GM21723 (cell line): Measurements from ENCODE around the gene LRRC8C.
"Not testable (repeated sequence)": the region's sequence is repeated elsewhere in the genome, so short reads cannot be mapped to it uniquely, and the experiment has no call there.

Experiments used
- ATAC-seq: cut with Tn5 transposase; IDR thresholded peaks from one replicate; pipeline ENCODE4 v1.9.1; 2021; ENCODE audit warnings: mild to moderate bottlenecking, moderate library complexity; ENCODE audit not compliant: unreplicated experiment

LRRC8C gene

DNA sequence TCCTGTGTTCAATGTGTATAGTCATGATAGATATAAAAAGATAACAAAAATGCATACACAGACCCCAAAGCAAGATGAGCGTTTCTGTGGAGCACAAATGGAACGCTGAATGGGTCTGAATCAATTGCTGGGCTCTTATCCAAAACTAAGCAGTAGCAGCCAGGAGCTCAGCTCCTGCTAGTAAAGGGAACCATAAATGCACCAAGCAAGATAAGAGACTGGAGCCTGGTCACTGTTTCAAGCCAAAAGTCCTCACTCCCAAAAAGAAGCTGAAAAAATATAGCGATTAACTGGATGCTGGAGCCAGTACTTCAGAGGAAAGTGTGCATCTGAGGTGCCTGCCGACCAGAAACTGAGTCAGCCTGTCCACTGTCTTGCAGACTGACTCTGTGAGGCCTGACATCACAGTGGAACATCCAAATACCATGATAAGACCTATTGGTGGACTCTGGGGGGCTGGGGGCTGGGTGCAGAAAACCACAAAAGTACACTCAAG is 68.9 kb downstream of the LRRC8C start:
- ATAC-seq = no peak

DNA sequence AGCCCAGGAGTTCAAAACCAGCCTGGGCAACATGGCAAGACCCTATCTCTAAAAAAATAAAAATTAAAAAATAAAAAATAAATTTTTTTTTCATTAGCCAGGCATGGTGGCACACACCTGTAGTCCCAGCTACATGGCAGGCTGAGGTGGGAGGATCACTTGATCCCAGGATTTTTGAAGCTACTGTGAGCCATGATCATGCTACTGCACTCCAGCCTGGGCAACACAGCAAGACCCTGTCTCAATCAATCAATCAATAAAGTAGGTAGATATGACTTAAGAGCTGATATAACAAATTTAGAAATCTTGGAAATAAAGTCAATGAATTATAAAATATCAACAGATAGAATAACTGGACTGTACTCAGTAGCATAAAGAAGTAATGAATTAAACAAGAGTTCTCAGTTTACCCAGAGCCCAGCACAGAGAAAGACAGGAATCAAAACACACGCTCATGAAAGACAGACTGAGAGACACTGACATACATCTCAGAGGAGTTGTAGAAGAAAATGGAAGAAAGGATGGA is 69.7 kb downstream of the LRRC8C start:
- ATAC-seq = no peak

DNA sequence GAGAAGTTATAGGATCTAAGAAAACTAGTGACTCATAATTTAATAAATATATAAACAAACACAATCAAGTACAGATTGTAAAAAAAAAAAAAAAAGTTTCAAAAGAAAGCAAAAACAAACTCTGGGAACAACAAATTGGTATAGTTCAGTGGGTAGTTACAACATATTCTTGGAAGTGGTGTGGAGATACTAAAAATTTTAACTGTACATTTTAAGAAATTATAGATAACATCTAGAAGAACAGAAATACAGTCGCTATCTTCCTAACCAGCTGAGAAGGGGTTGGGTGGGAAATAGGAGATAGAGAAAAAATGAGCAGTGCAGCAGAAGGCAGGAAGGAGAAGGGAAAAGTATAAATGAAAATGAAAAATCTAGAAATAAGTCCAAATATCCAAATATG is 70.5 kb downstream of the LRRC8C start:
- ATAC-seq = no peak

DNA sequence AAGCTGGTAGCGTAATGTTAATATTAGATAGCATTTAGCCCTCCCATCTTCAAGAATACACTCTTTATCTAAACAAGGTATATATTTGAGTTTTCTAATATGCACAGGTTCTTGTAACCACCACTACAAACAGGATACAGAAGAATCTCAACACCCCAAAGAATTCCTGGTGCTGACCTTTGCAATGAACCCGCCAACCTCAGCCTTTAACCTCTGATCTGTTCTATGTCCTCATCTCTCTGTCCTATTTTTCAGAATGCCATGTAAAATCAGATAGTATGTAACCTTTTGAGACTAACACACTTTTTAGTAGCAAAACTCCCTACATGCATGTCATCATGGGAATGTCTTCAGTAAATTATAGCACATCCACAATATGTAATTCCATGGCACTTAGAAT is 71.1 kb downstream of the LRRC8C start:
- no peak for ATAC-seq

DNA sequence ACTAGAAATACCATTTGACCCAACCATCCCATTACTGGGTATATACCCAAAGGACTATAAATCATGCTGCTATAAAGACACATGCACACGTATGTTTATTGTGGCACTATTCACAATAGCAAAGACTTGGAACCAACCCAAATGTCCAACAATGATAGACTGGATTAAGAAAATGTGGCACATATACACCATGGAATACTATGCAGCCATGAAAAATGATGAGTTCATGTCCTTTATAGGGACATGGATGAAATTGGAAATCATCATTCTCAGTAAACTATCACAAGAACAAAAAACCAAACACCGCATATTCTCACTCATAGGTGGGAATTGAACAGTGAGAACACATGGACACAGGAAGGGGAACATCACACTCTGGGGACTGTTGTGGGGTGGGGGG is 72.0 kb downstream of the LRRC8C start:
- ATAC-seq = not testable (repeated sequence)

DNA sequence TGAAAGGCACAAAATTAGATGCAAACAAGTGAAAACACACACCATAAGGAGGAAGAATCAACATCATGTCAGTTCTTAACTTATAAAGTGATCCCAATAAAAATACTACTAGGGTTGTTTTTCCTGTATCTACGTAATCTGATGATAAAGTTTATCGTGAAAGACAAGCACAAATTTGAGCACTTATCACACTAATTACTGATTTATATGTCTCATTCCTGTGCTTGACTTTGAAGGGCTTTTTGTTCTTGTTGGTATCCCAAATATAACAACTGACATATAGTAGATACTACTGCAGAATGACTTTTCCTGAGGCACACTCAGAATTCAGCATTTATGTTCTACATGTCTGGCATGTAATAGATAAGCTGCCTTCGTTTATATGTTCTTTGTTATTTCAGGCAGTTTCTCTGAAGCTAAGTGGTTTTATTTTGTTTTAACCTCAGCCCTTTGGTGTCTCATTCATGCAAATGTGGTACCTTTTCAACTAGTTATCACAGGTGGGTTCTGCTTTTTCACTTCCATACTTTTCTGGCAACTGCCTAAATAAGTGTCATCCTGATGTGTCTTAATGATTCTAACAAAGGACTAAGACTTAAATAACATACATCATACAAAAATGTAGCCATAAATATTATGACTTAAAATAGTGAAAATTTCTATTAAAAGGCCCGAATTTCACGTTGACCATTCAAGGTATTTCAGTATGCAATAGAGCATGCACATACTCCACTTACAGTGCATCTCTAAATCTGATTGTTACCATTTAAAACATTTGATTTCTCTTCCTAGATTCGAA is 73.2 kb downstream of the LRRC8C start:
- peak; percentile 88 for ATAC-seq

DNA sequence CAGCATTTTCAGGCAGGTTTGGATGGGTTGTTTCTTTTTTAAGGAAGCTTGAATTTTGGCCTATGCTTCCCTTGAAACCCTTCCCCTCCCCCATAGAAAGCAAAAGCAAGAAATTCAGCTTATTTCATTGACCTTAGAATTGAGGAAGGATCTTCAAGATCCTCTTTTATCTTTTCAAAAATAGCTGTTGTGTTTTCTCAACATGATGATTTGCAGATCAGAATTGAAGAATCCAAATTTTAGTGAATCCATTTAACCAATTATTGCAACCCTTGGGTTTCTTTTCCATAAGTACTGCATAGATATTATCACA is 73.7 kb downstream of the LRRC8C start:
- ATAC-seq = peak; percentile 39

DNA sequence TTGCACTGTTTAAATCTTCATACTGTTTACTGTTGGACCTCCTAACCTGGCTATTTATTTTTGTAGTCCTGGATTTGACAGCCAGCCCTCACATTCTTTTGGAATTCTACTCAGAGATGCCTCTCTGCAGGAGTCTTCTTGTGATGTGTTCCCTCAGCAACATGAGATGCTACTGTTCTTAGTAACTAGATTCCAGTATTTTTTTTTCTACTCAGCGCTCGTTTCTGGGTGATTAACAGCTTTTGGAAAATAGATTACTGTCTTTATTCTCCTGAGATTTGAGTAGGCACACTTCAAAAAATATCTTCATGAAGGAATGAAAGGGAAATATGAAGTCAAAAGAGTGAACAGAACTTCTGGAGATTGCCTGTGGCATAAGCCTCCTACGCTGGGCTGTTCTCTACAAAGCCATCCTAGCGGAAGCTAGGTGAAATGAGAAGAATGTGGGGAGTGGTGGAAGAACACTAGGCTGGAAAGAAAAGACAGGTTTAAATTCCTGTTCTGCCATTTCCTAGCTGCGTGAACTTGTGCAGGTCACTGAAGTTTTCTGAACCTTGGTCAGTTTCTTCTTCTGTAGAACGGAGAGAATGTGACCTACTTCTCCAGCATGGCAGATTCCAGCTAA is 75.9 kb downstream of the LRRC8C start:
- no peak for ATAC-seq

DNA sequence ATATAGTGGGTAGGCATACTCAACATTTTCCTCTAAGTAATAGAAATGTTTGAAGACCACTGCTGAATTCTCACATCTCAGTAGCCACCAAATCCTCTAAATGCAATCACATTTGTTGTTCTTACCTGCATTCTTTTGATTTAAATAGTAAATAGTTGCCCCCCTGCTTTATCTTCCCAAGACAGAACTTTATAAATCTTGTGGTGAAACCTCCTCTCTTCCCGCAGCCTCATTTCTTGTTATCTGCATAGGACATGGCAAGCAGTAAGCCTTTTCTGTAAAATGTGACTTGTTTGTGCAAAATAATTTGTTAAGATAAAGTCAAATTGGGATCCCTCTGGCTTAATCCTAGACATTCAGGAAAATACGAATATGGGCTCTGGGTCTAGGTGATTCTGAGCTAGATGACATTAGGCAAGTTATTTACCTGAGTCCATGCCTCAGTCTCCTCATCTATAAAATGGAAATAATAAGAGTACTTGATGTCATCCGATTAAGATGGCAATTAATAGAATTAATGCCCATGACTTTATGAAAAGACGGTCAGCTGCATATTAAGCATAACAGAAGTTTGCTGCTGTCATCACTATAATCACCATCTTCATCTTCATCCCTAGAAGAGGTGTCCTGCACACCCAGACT is 77.7 kb downstream of the LRRC8C start:
- no peak for ATAC-seq

DNA sequence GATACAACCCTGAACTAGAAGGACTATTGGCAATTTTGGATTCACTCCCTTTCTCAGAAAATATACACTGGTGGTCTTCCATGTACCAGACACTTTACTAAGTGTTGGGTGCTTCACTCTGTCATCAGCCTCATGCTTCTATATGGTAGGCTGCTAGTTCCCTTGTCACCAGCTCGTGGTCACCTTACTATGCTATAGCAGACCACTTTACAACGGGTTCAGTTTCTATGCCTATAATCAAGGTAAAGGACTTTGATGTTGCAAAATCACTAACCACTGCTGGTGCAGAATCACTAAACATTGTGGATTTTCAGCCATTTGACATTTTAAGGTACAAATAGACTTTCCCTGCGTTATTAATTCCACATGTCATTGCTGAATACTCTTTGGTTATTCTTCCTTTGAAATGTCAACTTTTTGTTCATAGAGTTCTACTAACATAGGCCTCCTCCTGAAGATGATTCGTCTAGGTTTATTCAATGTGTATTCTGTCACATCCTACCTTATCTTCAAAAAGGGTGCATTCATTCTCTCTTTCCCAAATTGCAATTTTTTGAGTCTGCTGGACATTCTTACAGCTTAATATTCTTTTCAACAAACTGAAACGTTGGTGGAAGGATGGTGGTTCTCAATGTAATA is 78.3 kb downstream of the LRRC8C start:
- ATAC-seq = no peak

DNA sequence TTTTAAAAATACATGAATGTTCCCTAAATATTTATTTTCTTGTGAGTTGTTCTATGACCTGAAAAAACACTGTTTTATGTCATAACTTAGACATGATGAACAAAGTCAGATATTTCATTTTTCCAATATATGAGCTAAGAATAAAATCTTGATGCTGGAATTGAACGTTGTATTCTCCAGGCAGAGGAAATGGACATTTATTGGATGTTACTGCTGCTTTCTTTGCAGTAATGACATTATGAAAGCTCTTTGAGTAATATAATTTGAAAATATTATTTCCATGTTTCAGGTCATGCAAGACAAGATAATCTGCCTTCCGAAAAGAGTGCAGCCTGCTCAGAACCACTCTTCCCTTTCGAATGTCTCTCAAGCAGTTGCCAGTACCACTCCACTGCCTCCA is 79.5 kb downstream of the LRRC8C start:
- no peak for ATAC-seq

DNA sequence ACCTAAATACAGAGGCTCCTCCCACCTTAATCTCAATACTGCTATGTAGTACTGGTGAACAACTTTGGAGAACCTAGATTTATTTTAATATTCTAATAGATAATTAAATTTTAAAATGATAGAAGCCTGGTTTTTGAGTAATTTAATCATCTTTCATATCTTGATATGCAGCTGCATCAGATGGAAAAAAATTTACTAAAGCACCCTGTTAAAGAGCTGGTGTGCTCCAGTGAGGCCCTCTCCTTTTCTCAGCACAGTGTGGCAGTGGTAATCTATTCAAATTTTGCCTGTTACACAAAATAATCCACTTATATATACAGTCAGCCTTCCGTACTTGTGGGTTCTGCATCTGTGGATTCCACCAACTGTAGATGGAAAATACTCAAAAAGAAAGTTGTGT is 82.8 kb downstream of the LRRC8C start:
- ATAC-seq = no peak

DNA sequence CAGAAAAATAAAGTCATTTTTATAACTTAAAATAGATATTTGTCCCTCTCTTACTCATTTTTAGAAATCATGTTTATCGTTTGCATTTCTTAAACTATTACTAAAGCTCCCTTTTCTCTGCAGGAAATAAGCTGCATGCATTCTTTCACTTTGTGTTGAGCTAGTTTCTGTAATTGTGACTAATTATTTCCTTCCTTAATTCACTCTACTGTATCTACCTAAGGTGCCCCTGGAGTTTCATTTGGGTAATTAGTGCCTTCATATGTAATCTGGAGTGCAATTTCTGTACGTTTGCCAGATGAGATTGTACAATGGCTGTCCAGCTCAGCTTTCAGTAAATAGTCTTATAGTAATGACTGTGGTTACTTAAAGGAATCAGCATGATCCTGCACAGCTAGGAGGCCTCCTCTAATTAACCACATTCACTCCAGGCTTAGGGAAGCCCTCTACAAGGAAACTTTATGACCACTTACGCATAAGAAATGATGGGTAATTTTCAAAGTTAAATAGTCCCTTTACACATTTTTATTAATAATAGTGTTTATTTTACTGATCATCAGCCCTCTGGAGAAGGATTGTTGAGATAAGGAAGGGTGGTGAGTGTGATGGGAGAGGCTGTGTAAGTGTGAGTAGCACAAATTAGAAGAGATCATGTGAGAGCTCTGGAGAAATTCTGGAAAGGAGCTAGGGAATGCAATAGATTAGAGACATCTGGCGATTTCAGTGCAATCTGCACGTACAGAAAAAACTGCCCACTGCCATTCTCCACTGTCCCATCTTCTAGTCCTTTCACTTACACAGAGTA is 86.8 kb downstream of the LRRC8C start:
- ATAC-seq = peak; percentile 95

DNA sequence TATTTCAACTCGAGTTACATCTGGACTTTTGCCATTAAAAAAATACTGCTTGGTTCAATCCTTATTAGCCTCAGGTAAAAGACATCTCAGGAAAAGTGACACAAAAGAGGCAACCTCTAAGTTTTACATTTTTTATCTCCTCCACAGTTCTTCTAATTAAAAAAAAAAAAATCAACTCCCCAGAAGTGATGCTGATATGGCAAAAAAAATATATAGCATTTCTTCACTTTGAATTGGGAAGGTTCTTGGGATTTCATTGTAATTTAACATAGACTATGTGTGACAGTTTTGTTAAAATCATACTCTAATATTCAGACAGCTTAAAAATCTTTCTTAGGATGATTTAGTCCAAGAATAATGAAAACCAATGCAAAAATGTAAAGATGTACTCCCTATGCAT is 87.9 kb downstream of the LRRC8C start:
- no peak for ATAC-seq

DNA sequence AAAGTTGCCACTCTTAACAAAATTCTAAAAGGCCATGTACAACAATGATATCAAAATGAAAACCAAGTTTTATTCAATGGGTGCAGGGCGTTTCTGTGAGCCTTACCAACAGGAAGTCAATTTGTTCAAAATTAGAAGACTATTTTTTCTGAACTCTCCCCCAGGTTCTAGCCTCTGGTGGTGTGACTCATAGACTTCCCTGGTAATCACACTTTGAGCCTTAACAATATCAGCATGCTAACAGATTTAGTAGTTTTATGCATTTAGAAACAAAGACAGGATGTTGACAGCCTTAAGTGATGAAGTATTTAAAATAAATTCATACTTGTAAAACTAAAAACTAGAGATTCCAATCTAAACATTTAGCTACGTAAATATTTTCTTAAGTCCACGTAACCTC is 88.4 kb downstream of the LRRC8C start:
- ATAC-seq = no peak

DNA sequence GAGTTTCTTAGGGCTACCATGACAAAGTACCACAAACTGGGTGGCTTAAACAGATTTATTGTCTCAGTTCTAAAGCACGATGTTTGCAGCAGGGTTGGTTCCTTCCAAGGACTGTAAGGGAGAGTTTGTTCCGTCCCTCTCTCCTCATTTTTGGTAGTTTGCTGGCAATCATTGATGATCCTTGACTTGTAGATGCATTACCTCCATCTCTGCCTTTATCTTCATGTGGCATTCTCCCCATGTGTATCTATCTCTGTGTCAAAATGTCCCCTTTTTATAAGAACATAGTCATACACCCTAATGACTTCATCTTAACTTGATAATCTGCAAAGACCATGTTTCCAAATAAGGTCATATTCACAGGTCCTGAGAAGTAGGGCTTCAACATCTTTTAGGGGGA is 90.2 kb downstream of the LRRC8C start:
- ATAC-seq = no peak

DNA sequence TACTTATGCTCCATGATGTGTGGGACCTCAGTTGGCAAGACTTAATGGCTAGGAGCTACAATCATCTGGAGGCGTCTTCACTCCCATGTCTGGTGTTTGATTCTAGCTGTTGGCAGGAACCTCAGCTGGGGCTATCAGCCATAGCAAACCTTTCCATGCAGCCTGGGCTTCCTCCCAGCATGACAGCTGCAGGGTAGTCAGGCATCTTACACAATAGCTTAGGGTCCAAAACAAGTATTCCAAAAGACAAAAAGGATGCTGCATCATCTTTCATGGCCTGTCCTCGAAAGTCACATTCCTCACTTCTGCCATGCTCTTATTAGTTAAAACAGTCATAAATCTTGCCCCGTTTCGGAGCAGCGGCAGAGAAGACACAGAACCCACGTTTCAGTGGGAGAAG is 90.9 kb downstream of the LRRC8C start:
- no peak for ATAC-seq

DNA sequence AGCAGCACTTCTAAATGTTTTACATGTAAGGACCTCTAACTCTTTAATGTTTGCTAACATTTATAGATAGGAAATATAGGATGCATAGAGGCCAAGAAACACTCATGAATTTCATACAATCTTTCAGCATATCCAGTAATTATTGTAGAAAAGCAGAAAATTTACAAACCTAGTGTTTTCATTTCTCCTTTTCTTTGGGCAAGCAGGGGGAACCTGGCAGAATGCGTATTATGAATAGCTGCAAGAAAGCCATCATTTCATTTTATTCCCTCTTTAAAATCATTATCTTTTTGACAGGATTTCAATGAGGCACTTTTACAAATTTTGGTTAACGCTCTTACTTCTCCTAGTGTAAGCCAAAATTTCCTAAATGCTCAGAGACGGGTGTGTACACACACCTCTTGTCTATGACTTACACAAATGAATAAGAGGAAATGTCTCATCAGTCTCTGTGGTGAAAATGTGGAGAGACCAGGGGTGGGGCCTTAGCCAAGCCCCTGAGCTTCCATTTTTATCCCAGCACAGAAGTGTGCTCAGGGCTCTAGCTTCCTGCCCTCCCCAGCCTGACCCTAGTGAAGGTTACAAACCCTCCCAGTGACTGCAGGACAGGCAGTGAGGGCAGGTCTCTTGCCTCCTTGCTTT is 91.6 kb downstream of the LRRC8C start:
- peak; percentile 85 for ATAC-seq

DNA sequence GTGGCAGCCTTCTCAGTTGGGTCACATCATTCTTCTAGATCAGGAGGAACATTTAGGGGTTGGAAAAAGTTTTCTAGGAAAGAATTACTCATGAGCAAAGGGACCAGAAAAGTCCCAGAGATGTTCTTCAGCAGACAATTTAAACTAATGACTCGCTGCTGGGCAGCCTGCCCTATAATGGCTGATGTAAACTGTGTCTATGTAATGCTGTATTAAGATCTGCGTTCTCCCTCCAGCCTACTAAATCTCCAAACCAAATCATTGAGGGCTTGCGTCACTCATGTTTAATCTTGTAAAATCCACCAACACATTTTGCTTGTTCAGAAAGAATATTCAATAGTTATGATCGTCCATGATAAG is 92.1 kb downstream of the LRRC8C start:
- ATAC-seq = no peak

DNA sequence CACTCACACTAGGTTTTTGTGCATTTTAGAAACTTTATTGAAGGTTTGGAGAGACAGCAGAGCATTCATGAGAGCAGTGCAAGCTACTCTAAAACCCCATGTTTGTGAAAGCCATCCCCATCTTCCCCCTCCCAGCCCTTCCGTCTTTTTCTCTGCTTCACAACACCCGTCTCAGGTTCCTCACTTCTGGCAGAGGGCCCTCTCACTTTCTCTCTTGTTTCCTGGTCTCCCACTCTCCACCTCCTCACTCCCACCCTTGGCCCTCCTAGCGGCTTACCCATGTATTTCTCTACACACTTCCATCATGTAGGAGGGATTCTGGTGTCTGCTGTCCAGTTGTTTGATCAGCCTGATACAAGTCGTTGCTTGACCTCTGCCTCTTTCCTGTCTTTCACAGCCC is 92.7 kb downstream of the LRRC8C start:
- no peak for ATAC-seq
